ENCODE results near the gene NNMT. TPM values are rescaled to one million over a fixed set of nuclear protein-coding genes. Genes with fewer than 3 reads are reported as not detected.

NNMT gene
- total and polyA plus RNA-seq, 2 donors (not counting 3 experiments of a cell fraction or from before 2014, with no cell fraction given): 330 to 454 TPM

DNA sequence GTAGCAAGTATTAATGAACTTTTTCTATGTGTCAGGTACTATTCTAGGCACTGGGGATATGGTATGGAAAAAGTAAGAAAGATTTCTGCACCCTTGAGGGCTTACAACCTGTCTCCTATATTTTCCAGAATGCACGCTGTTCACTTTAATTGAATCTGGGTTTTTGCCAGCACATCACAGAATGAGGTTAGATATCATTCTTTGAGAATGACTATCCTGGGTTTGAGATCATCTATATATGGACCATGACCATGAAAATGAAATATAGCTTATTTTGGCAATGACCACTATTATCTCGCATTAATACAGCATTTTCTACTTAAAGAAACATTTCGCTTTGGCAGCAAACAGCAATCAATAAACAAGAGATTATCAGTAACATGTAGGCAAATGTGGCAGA is 57.2 kb downstream of the NNMT start:
- H3K4me1 ChIP-seq (ENCODE audit: control insufficient read depth, extremely low read depth, insufficient read depth, low read length): peaks cover 2% of the 10 kb centered on the region
- H3K9ac ChIP-seq (replicated peaks; ENCODE audit: extremely low read depth, insufficient read depth, low read length): no peak overlapping the region
- H3K27me3 ChIP-seq (ENCODE audit: control insufficient read depth in 2 of 2, insufficient read depth in 2 of 2, low read length in 2 of 2): no peaks in the 10 kb centered on the region
- no TSS peak for BruUV-seq (replicated peaks)
- dilution Hi-C loops (cut with MboI; ENCODE audit: extremely low pct_ligation_motif_present, low sequenced_read_pairs): no loop called here
- no peaks in the 10 kb centered on the region for H3K79me2 ChIP-seq (ENCODE audit: control insufficient read depth, insufficient read depth, low read length)
- no peaks in the 10 kb centered on the region for H3K9me3 ChIP-seq (replicated peaks; ENCODE audit: control insufficient read depth, insufficient read depth, low read length)
- no peaks in the 10 kb centered on the region for H4K20me1 ChIP-seq (replicated peaks; ENCODE audit: control insufficient read depth, extremely low read depth, insufficient read depth, low read length)
- intact Hi-C loops (cut with micrococcal nuclease): no loop called here
- DNase-seq (ENCODE audit: low read depth, low spot score): no peak
- H3K9me1 ChIP-seq (replicated peaks; ENCODE audit: control insufficient read depth, extremely low read depth, insufficient read depth, low read length): no peaks in the 10 kb centered on the region
- CTCF ChIA-PET: interaction anchor here (1.1 kb wide), 1 partner anchor 28 kb away, joined by 3 read pairs; no protein-coding TSS in a partner anchor
- H3K27ac ChIP-seq (ENCODE audit: insufficient read depth, low read depth, low read length): no peak overlapping the region
- TF ChIP-seq MYC (IDR thresholded peaks at IDR 0.05; ENCODE audit: low read depth, low read length) (no peak), JUN (IDR thresholded peaks at IDR 0.05; ENCODE audit: borderline replicate concordance, insufficient read depth, insufficient read length, low read depth) (no peak), POLR2A (IDR thresholded peaks at IDR 0.05; ENCODE audit: low read depth, low read length) (no peak), EZH2 (IDR thresholded peaks at IDR 0.05; ENCODE audit: borderline replicate concordance, low read depth, low read length, severe bottlenecking) (no peak), FOS (IDR thresholded peaks at IDR 0.05; ENCODE audit: borderline replicate concordance, insufficient read depth, low read length) (no peak), POLR2AphosphoS5 (IDR thresholded peaks at IDR 0.05; ENCODE audit: insufficient read depth, low read depth, low read length) (no peak), GATA2 (IDR thresholded peaks at IDR 0.05; ENCODE audit: insufficient read depth, insufficient read length, low read depth, low read length) (no peak)
- TF ChIP-seq, protein P1, sequence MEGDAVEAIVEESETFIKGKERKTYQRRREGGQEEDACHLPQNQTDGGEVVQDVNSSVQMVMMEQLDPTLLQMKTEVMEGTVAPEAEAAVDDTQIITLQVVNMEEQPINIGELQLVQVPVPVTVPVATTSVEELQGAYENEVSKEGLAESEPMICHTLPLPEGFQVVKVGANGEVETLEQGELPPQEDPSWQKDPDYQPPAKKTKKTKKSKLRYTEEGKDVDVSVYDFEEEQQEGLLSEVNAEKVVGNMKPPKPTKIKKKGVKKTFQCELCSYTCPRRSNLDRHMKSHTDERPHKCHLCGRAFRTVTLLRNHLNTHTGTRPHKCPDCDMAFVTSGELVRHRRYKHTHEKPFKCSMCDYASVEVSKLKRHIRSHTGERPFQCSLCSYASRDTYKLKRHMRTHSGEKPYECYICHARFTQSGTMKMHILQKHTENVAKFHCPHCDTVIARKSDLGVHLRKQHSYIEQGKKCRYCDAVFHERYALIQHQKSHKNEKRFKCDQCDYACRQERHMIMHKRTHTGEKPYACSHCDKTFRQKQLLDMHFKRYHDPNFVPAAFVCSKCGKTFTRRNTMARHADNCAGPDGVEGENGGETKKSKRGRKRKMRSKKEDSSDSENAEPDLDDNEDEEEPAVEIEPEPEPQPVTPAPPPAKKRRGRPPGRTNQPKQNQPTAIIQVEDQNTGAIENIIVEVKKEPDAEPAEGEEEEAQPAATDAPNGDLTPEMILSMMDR (IDR thresholded peaks at IDR 0.05; ENCODE audit: extremely low read depth in 1 of 2, insufficient read depth in 1 of 2, low read depth in 1 of 2, low read length in 2 of 2): no peak
- TF ChIP-seq, protein P2, sequence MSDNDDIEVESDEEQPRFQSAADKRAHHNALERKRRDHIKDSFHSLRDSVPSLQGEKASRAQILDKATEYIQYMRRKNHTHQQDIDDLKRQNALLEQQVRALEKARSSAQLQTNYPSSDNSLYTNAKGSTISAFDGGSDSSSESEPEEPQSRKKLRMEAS (IDR thresholded peaks at IDR 0.05; ENCODE audit: insufficient read depth, insufficient read length): no peak
- H3K36me3 ChIP-seq (ENCODE audit: control insufficient read depth in 2 of 2, extremely low read depth in 1 of 2, insufficient read depth in 2 of 2, low read length in 2 of 2): no peaks in the 10 kb centered on the region
- FAIRE-seq: no peak
- no peak overlapping the region for H3K4me3 ChIP-seq (replicated peaks in 1 of 3; ENCODE audit: insufficient read depth in 1 of 3, low read depth in 1 of 3, low read length in 3 of 3)
- POLR2A ChIA-PET: no interaction called here
- H2AFZ ChIP-seq (ENCODE audit: low read depth, low read length): no peak overlapping the region
- H3K4me2 ChIP-seq (ENCODE audit: insufficient read depth, low read length): no peak overlapping the region

All from endothelial cell of umbilical vein (primary cell).